T-helper 2 cell treated with Interferon-gamma antibody and Interleukin-4, amounts not matched to agents 100 ng/mL and 5 ng/mL, for 36 hours (primary cell): ENCODE data around the gene MRPS14. TPM values are rescaled to one million over a fixed set of nuclear protein-coding genes. Genes with fewer than 3 reads are reported as not detected.

Experiments used
- total RNA-seq: library from RNA; stranded (reverse); gene quantifications from 2 replicates; pipeline ENCODE4 v1.2.3, GENCODE V29; 2022

MRPS14 gene
- total RNA-seq, 1 donor from 2014 or later: 31.9 TPM

Other genes starting within 250 kb of the MRPS14 start
- 211 and 231 TPM in 2 replicates for gene CACYBP, start 23.5 kb downstream of the MRPS14 start, total RNA-seq
- not detected in 2 replicates for gene TNN, start 44.4 kb upstream of the MRPS14 start, total RNA-seq
- 88.2 and 90.1 TPM in 2 replicates for gene KIAA0040, start 169.4 kb upstream of the MRPS14 start, total RNA-seq